Stimulated activated CD4-positive, alpha-beta T cell treated with anti-CD3 and anti-CD28 coated beads, TNF-alpha, amount 100 ng/mL, for 24 hours (primary cell): ENCODE measurements around the gene CSNK2B.
A peak's percentile ranks its signal among the peaks of the same experiment; 100 is the strongest.

Experiments used
- DNase-seq, 3 experiments: peaks; one replicate each; pipeline ENCODE4 v3.0.0-alpha.2; 2020; ENCODE audit warnings: low read depth in 3 of 3

The CSNK2B gene

GRCh38 chr6:31665501-31666336, at the start of gene CSNK2B:
Gene CSNK2B, plus strand, starts transcription at chr6:31666080. Its CDS starts 752 bp downstream, at chr6:31666832.
- peak; percentile 97 to 98 (median 98) for DNase-seq

DNA sequence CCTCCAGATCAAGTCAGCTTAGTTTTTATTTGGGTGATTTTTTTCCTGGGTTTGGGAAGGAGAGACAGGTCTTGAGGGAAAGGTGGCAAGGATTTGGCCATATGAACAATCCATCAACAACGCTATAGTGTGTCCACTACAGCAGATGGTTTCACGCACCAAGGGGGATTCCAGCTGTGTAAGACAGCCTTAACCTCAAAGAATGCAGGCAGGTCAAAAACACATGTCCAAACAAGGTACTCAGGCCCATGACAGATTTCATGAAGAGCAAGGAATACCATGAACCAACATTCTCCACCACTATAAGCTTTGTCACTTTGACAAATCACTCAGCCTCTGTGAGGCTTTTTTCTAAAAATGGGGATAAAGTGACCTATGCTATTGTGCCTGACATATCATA, 48.9 kb upstream of the CSNK2B start:
- no peak for DNase-seq

DNA sequence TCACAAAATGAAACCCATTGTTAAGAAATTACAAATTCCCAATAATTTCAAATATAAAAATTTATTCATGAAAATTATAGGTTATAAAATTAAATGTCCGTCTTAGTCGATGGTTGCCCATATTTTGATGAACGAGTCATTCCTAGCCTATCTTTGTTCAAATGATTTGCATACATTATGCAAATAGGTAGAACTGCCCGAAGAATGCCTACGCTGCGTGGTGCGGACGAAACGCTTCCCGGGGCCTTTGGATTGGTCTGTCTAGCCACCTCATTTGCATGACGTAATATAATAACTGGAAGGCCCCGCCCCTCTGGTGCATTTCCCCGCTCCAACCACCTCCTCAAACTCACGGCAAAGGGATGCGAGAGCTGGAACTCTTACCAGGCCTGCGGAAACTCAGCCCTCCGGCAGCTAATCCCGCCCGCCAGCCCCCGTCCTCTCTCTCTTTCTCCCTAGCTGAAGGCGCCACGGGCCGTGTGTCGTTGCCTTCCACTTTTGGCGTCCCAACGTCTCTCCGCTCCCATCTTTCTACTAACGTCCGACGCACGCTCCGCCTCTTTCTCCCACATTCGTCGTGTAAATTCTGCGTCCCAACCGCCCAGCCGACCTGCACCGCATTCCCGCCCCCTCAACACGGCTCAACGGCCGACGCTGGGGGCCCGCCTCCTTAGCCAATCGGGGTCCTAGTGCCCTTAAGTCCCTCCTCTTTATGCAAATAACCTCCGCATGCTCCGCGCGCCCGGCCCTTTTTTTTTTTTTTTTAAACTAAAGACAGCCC, 45.9 kb upstream of the CSNK2B start:
- peak; percentile 94 to 97 (median 96) for DNase-seq

- peak in 2 of 3 experiments; percentile 65 to 96 for DNase-seq
These were observed 45.1 kb upstream of the CSNK2B start, which contains the start of gene PRRC2A for GRCh38 chr6:31620586-31621319. Gene PRRC2A, plus strand, starts transcription at chr6:31620715. Its CDS starts 2,075 bp downstream, at chr6:31622790.

DNA sequence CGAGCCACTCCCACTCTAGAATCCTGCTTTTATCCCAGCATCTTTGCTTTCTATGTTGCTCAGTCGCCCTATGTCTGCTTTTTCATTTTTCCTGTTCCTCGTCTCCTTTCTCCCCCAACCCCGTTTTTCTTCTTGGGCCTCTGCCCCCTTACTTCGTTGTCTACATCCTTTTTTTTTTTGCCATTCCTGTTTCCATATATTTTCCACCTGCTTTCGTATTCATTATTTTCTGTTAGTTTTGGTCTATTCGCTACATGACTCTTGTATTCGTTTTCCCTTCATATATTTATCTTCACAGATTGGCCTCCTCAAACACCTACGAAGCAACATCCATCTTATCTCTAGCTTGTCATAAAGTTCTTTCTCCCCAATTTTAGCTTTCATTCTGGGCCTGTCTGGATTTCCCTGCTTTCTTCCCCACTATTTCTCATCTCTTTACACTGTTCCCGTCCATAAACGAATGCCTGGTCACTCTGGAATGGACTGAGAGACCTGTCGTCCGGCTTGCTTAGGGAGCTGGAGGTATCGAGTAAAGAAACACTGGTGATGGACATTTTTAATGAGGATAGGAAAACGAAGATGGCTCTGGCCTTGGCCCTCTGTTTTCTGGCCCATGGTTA, 44.5 kb upstream of the CSNK2B start:
- DNase-seq, result no peak

- DNase-seq, result no peak
These were observed 43.9 kb upstream of the CSNK2B start for GRCh38 chr6:31621991-31622390.

GRCh38 chr6:31622684-31623091, 43.2 kb upstream of the CSNK2B start:
- DNase-seq, result no peak

- DNase-seq, result no peak
These were observed 41.8 kb upstream of the CSNK2B start for GRCh38 chr6:31624070-31624469.

GRCh38 chr6:31626952-31627351, 38.9 kb upstream of the CSNK2B start:
- no peak for DNase-seq

- no peak for DNase-seq
These were observed 38.1 kb upstream of the CSNK2B start for GRCh38 chr6:31627690-31628287.

- no peak for DNase-seq
These were observed 36.9 kb upstream of the CSNK2B start for GRCh38 chr6:31629014-31629413.

- no peak for DNase-seq
These were observed 35.5 kb upstream of the CSNK2B start for GRCh38 chr6:31630177-31630934.

- no peak for DNase-seq
These were observed 34.7 kb upstream of the CSNK2B start for GRCh38 chr6:31631209-31631608.

DNA sequence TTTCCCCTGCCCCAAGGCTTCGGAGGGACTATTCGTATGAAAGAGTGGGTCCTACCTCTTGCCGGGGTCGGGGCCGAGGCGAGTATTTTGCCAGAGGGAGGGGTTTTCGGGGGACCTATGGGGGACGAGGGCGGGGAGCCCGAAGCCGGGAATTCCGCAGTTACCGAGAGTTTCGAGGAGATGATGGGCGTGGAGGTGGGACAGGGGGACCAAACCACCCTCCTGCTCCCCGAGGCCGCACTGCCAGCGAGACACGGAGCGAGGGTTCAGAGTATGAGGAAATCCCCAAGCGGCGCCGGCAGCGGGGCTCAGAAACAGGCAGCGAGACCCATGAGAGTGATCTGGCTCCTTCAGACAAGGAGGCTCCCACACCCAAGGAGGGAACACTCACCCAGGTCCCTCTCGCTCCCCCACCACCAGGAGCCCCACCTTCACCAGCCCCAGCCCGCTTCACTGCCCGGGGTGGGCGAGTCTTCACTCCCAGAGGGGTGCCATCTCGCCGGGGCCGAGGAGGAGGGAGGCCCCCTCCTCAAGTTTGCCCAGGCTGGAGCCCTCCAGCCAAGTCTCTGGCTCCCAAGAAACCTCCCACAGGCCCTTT, 34.1 kb upstream of the CSNK2B start:
- DNase-seq, result no peak

DNA sequence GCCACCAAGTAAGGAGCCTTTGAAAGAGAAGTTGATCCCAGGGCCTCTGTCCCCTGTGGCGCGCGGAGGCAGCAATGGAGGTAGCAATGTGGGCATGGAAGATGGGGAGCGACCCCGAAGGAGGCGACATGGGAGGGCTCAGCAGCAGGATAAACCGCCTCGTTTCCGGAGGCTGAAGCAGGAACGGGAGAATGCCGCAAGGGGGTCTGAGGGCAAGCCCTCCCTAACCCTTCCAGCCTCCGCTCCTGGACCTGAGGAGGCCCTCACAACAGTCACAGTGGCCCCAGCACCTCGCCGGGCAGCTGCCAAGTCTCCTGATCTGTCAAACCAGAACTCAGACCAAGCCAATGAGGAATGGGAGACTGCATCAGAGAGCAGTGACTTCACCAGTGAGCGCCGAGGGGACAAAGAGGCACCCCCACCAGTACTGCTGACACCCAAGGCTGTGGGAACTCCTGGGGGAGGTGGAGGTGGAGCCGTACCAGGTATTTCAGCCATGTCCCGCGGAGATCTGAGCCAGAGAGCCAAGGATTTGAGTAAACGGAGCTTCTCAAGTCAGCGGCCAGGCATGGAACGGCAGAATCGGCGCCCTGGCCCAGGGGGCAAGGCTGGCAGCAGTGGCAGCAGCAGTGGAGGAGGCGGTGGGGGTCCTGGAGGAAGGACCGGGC, 33.5 kb upstream of the CSNK2B start:
- no peak for DNase-seq

DNA sequence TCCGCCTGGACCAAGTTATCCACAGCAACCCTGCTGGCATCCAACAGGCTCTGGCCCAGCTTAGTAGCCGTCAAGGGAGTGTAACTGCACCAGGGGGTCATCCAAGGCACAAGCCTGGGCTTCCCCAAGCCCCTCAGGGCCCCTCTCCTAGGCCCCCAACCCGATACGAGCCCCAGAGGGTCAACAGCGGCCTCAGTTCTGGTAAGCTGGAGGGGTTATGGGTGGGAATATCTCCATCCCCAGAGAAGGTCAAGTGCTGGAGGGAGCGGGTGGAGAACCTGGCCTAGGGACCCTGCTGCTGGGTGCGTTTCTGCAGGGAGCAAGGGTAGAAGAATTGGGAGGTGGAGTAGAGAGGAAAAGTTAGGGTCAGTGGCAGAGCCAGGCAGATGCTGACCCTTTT, 32.4 kb upstream of the CSNK2B start:
- DNase-seq, result no peak

GRCh38 chr6:31634131-31634530, 31.7 kb upstream of the CSNK2B start:
- no peak for DNase-seq

DNA sequence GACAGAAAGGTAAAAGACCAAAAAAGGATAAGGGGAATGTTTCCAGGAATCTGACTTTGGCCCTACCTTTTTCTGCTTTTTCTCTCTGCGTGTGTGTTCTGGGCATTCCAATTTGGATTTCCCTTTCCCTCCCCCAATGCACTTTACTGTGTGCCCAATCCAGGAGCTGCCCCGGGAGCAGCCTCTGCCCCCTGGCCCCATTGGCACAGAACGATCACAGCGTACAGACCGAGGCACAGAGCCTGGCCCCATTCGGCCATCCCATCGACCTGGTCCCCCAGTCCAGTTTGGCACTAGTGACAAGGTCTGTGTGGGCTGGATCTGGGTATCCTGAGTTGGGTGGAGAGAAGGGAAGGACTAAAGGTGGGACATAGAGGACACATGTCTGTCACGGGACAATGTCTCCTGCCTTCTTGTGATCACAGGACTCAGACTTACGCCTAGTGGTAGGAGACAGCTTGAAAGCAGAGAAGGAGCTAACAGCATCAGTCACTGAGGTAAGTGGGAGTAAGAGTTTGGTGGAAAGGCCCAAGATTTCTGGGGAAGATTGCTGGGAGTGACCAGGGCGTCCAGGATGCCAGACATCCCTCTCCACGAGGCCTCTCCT, 30.8 kb upstream of the CSNK2B start:
- DNase-seq, result no peak
